Loucy (cell line): ENCODE data around the gene TAS2R5.

Experiments
- CTCF ChIP-seq: fragments of 200-600 bp; sonication (generic); conservative IDR thresholded peaks from 2 replicates; pipeline ENCODE4 v1.5.1; 2014; ENCODE audit warnings: mild to moderate bottlenecking, antibody characterized with exemption, low read length
- EZH2phosphoT487 ChIP-seq: fragments of 200-600 bp; IDR thresholded peaks from 2 replicates; pipeline ENCODE4 v1.6.1; 2018; ENCODE audit warnings: antibody characterized with exemption, mild to moderate bottlenecking, moderate library complexity, borderline replicate concordance

GRCh38 chr7:141776374-141776773 lies 13.6 kb upstream of the TAS2R5 start, which contains the start of gene TAS2R4:
- TF ChIP-seq CTCF (no peak), EZH2phosphoT487 (no peak)
